HK-2 (cell line): ENCODE results near the gene SLC7A9.
A peak's percentile ranks its signal among the peaks of the same experiment; 100 is the strongest.
"Not testable (repeated sequence)": the region's sequence is repeated elsewhere in the genome, so short reads cannot be mapped to it uniquely, and the experiment has no call there.

Source experiments
- DNase-seq: peaks from one replicate; pipeline ENCODE4 v3.0.0-alpha.2; 2018; ENCODE audit not compliant: unreplicated experiment

The SLC7A9 gene

GRCh38 chr19:32864318-32865007 lies 5.1 kb downstream of the SLC7A9 start:
- no peak for DNase-seq

- no peak for DNase-seq
Observed at GRCh38 chr19:32863841-32864240, 5.7 kb downstream of the SLC7A9 start.

- DNase-seq, result no peak
Observed at GRCh38 chr19:32863301-32863700, 6.3 kb downstream of the SLC7A9 start.

GRCh38 chr19:32862741-32863140 lies 6.8 kb downstream of the SLC7A9 start:
- no peak for DNase-seq

GRCh38 chr19:32862173-32862572 lies 7.4 kb downstream of the SLC7A9 start:
- DNase-seq, result no peak

- no peak for DNase-seq
Observed at GRCh38 chr19:32861596-32861995, 8.0 kb downstream of the SLC7A9 start.

- DNase-seq, result no peak
Observed at GRCh38 chr19:32859591-32859990, 10.0 kb downstream of the SLC7A9 start.

GRCh38 chr19:32858559-32858958 lies 11.0 kb downstream of the SLC7A9 start:
- no peak for DNase-seq

GRCh38 chr19:32858155-32858554 lies 11.4 kb downstream of the SLC7A9 start:
- DNase-seq, result no peak

GRCh38 chr19:32857584-32857983 lies 12.0 kb downstream of the SLC7A9 start:
- DNase-seq, result no peak

- not testable (repeated sequence) for DNase-seq
Observed at GRCh38 chr19:32856818-32857217, 12.7 kb downstream of the SLC7A9 start.

- DNase-seq, result no peak
Observed at GRCh38 chr19:32852216-32852615, 17.4 kb downstream of the SLC7A9 start.

- not testable (repeated sequence) for DNase-seq
Observed at GRCh38 chr19:32848035-32848434, 21.5 kb downstream of the SLC7A9 start.

GRCh38 chr19:32843716-32844245 lies 25.8 kb downstream of the SLC7A9 start:
- no peak for DNase-seq

GRCh38 chr19:32842061-32842460 lies 27.5 kb downstream of the SLC7A9 start:
- DNase-seq, result no peak

- DNase-seq, result no peak
Observed at GRCh38 chr19:32837531-32837930, 32.0 kb downstream of the SLC7A9 start.

GRCh38 chr19:32833388-32833787 lies 36.2 kb downstream of the SLC7A9 start:
- not testable (repeated sequence) for DNase-seq

GRCh38 chr19:32832825-32833224 lies 36.7 kb downstream of the SLC7A9 start:
- not testable (repeated sequence) for DNase-seq

GRCh38 chr19:32832094-32832493 lies 37.5 kb downstream of the SLC7A9 start:
- DNase-seq, result not testable (repeated sequence)

- no peak for DNase-seq
Observed at GRCh38 chr19:32831611-32832010, 38.0 kb downstream of the SLC7A9 start.

GRCh38 chr19:32830231-32831014 lies 39.1 kb downstream of the SLC7A9 start:
- peak; percentile 69 for DNase-seq

- no peak for DNase-seq
Observed at GRCh38 chr19:32829345-32829896, 40.1 kb downstream of the SLC7A9 start.
